WERI-Rb-1 (cell line): ENCODE data around the gene HSDL1.

ENCODE experiments used
- DNase-seq: peaks from one replicate; pipeline ENCODE4 v3.0.0-alpha.2; 2020
- H3K27ac ChIP-seq: fragments of 250-450 bp; sonication (Bioruptor Pico); 2 replicates; pipeline ENCODE4 v1.5.1; 2020; ENCODE audit warnings: mild to moderate bottlenecking, moderate library complexity
- H3K27me3 ChIP-seq: fragments of 250-450 bp; sonication (Bioruptor Pico); 2 replicates; pipeline ENCODE4 v1.5.1; 2021; ENCODE audit warnings: mild to moderate bottlenecking, low read depth, moderate library complexity; ENCODE audit not compliant: insufficient read depth, severe bottlenecking
- H3K36me3 ChIP-seq: fragments of 250-450 bp; sonication (Bioruptor Pico); 2 replicates; pipeline ENCODE4 v1.5.1; 2020; ENCODE audit warnings: mild to moderate bottlenecking, moderate library complexity
- H3K4me3 ChIP-seq: 2 replicates; pipeline ENCODE4 v1.5.1; 2011; ENCODE audit warnings: low read depth, mild to moderate bottlenecking, control low read depth, low read length
- H3K9me3 ChIP-seq: fragments of 250-450 bp; sonication (Bioruptor Pico); 2 replicates; pipeline ENCODE4 v1.5.1; 2021; ENCODE audit warnings: mild to moderate bottlenecking, moderate library complexity; ENCODE audit not compliant: severe bottlenecking
- TF ChIP-seq, protein P1 (sequence below): IDR thresholded peaks from 2 replicates; pipeline ENCODE4 v1.5.1; 2011; ENCODE audit warnings: low read depth, mild to moderate bottlenecking, control low read depth, inconsistent platforms, low read length

The HSDL1 gene

DNA sequence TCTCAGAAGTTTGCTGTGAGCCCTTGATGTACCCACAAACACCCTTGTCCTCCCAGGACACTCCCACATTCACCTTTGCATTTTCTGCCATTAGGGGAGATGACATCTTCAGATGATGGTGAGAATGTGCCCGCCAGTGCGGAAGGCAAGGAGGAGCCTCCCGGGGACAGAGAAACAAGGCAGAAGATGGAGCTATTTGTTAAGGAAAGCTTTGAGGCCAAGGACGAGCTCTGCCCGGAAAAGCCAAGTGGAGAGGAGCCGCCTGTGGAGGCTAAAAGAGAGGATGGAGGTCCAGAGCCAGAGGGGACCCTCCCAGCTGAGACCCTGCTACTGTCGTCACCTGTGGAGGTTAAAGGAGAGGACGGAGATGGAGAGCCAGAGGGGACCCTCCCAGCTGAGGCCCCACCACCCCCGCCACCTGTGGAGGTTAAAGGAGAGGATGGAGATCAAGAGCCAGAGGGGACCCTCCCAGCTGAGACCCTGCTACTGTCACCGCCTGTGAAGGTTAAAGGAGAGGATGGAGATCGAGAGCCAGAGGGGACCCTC, 24.9 kb upstream of the HSDL1 start:
- no peaks in the 10 kb centered on the region for H3K27me3 ChIP-seq
- no peak for DNase-seq
- H3K36me3 ChIP-seq, result no peaks in the 10 kb centered on the region
- no peak overlapping the region for H3K27ac ChIP-seq
- no peaks in the 10 kb centered on the region for H3K9me3 ChIP-seq
- TF ChIP-seq, protein P1, sequence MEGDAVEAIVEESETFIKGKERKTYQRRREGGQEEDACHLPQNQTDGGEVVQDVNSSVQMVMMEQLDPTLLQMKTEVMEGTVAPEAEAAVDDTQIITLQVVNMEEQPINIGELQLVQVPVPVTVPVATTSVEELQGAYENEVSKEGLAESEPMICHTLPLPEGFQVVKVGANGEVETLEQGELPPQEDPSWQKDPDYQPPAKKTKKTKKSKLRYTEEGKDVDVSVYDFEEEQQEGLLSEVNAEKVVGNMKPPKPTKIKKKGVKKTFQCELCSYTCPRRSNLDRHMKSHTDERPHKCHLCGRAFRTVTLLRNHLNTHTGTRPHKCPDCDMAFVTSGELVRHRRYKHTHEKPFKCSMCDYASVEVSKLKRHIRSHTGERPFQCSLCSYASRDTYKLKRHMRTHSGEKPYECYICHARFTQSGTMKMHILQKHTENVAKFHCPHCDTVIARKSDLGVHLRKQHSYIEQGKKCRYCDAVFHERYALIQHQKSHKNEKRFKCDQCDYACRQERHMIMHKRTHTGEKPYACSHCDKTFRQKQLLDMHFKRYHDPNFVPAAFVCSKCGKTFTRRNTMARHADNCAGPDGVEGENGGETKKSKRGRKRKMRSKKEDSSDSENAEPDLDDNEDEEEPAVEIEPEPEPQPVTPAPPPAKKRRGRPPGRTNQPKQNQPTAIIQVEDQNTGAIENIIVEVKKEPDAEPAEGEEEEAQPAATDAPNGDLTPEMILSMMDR, result no peak
- H3K4me3 ChIP-seq, result no peak overlapping the region

DNA sequence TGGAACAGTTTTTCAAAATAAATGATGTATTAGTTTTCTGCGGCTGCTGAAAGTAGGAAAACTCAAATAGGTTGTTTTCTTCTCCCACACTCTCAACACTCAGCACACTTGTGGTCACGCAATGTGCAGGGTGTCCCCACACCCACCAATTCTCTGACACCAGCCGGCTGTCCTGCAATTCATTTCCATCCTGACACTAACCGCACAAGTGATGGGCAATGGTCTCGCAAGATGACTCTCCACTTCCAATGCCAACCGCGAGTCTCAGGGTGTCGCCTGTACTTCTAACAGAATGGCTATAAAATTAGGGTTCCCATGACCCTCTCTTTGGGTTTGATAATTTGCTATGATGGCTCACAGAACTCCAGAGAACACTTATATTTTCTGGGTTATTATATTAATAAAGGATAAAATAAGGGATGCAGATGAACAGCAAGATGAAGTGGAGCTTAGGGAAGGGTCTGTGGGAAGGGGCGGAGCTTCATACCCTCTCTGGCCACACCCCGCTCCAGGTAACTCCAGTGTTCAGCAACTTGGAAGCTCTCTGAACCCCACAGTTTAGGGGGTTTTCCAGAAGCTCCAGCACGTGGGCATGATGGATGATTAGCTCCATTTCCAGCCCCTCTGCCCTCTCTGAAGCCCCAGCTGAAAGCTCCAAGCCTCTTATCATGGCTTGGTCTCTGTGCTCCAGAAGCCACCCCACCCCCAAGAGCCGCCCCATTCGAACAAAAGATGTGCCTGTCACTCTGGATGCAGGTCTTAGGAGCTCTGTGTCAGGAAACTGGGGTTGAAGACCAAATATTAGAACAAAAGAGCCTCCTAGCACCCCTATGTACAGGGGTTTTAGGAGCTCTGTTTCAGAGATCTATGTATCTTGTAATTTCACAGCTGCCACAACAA, 22.1 kb upstream of the HSDL1 start:
- Histone ChIP-seq H3K27me3 (no peaks in the 10 kb centered on the region), H3K9me3 (no peaks in the 10 kb centered on the region), H3K27ac (no peak overlapping the region), H3K4me3 (no peak overlapping the region), H3K36me3 (no peaks in the 10 kb centered on the region)
- DNase-seq, result no peak
- TF ChIP-seq, protein P1, result no peak

DNA sequence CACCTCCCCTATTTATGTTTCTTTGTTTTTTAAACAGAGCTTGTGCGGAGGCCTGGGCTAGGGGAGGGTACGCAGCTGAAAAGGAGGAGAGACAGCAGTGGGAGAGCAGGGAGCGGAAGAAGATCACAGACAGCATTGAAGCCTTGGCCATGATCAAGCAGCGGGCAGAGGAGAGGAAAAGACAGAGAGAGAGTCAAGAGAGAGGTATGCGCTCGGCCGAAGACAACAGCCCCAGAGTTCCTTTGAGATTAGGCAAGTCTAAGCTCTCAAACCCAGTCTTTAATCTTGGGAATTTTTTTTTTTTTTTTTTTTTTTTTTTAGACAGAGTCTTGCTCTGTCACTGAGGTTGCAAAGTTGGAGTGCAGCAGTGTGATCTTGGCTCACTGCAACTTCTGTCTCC, 20.8 kb upstream of the HSDL1 start:
- Histone ChIP-seq H3K36me3 (no peaks in the 10 kb centered on the region), H3K9me3 (no peaks in the 10 kb centered on the region), H3K27ac (no peak overlapping the region), H3K4me3 (no peak overlapping the region), H3K27me3 (no peaks in the 10 kb centered on the region)
- no peak for DNase-seq
- TF ChIP-seq, protein P1, result no peak

DNA sequence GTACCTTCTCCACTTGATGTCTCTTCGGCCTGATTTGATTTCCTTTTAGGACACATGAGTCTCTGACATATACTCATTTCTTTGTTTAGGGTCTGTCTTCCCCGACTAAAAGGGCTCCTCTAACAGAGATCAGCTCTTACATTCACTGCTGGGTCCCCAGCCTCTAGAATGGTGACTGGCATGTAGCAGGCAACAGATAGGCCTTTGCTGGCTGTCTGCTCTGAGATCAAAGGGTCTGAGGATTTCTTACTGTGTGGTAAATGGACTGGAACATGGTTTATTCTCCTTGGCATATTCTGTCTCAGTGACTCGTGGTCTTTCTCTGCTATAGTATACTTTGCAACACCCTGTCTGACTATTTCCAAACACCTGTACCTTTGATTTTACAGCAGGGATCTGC, 16.8 kb upstream of the HSDL1 start:
- Histone ChIP-seq H3K27ac (no peak overlapping the region), H3K27me3 (no peaks in the 10 kb centered on the region), H3K36me3 (no peaks in the 10 kb centered on the region), H3K4me3 (no peak overlapping the region), H3K9me3 (no peaks in the 10 kb centered on the region)
- TF ChIP-seq, protein P1, result no peak
- no peak for DNase-seq

DNA sequence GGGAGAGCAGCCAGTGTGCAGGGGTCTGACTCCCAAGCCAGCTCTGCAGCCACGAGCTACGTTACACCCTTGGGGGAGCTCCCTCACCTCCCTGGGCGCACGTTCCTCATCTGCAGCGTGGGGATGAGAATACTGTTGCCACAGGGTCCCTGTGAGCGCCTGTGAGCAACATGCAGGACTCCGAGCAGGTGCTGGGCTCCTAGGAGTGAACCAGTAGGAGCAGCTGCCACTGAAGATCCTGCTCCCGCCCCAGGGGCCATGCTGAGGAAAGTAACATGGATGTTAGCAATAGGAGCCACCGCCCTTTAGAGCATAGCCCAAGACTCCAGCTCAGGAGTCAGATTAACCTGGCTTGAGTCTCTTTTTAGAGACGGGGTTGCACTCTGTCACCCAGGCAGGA, 16.1 kb upstream of the HSDL1 start:
- Histone ChIP-seq H3K36me3 (no peaks in the 10 kb centered on the region), H3K9me3 (no peaks in the 10 kb centered on the region), H3K27me3 (no peaks in the 10 kb centered on the region), H3K27ac (no peak overlapping the region), H3K4me3 (no peak overlapping the region)
- DNase-seq, result no peak
- TF ChIP-seq, protein P1, result no peak
